ENCODE data around the gene SCO2.

SCO2 gene

GRCh38 chr22:50504369-50505211, 20.8 kb downstream of the SCO2 start:
- H3K27ac ChIP-seq (ENCODE audit: low read depth, low read length, severe bottlenecking) = no peak overlapping the region
- 95 to 96% methylated on average over 31 to 34 of the region's 44 CpGs for WGBS, 2 experiments (ENCODE audit: insufficient coverage in 2 of 2)
- H3K4me1 ChIP-seq (ENCODE audit: control insufficient read depth, insufficient read depth, low read length, poor library complexity, severe bottlenecking) = peaks cover 13% of the 10 kb centered on the region
- H3K4me3 ChIP-seq (ENCODE audit: extremely low read depth, insufficient read depth, low read length, poor library complexity, severe bottlenecking) = no peak overlapping the region
- H3K36me3 ChIP-seq (ENCODE audit: control insufficient read depth, insufficient read depth, low read length) = peaks cover 20% of the 10 kb centered on the region
- H3K9me3 ChIP-seq (ENCODE audit: control insufficient read depth, low read length) = no peaks in the 10 kb centered on the region

GRCh38 chr22:50503475-50504145, 21.8 kb downstream of the SCO2 start:
- no peaks in the 10 kb centered on the region for H3K9me3 ChIP-seq (ENCODE audit: control insufficient read depth, low read length)
- WGBS, 2 experiments (ENCODE audit: insufficient coverage in 2 of 2) = 94 to 98% methylated on average over 7 to 10 of the region's 26 CpGs
- H3K4me1 ChIP-seq (ENCODE audit: control insufficient read depth, insufficient read depth, low read length, poor library complexity, severe bottlenecking) = peaks cover 7% of the 10 kb centered on the region
- H3K36me3 ChIP-seq (ENCODE audit: control insufficient read depth, insufficient read depth, low read length) = peaks cover 20% of the 10 kb centered on the region
- no peak overlapping the region for H3K4me3 ChIP-seq (ENCODE audit: extremely low read depth, insufficient read depth, low read length, poor library complexity, severe bottlenecking)
- H3K27ac ChIP-seq (ENCODE audit: low read depth, low read length, severe bottlenecking) = no peak overlapping the region

GRCh38 chr22:50502628-50503474, 22.5 kb downstream of the SCO2 start:
- WGBS, 2 experiments (ENCODE audit: insufficient coverage in 2 of 2) = 92 to 96% methylated on average over 19 to 23 of the region's 24 CpGs
- Histone ChIP-seq H3K4me3 (ENCODE audit: extremely low read depth, insufficient read depth, low read length, poor library complexity, severe bottlenecking) (no peak overlapping the region), H3K36me3 (ENCODE audit: control insufficient read depth, insufficient read depth, low read length) (peaks cover 20% of the 10 kb centered on the region), H3K27ac (ENCODE audit: low read depth, low read length, severe bottlenecking) (no peak overlapping the region), H3K9me3 (ENCODE audit: control insufficient read depth, low read length) (no peaks in the 10 kb centered on the region), H3K4me1 (ENCODE audit: control insufficient read depth, insufficient read depth, low read length, poor library complexity, severe bottlenecking) (peaks cover 7% of the 10 kb centered on the region)

GRCh38 chr22:50502096-50502495, 23.3 kb downstream of the SCO2 start:
- Histone ChIP-seq H3K4me3 (ENCODE audit: extremely low read depth, insufficient read depth, low read length, poor library complexity, severe bottlenecking) (no peak overlapping the region), H3K36me3 (ENCODE audit: control insufficient read depth, insufficient read depth, low read length) (peaks cover 20% of the 10 kb centered on the region), H3K4me1 (ENCODE audit: control insufficient read depth, insufficient read depth, low read length, poor library complexity, severe bottlenecking) (peaks cover 7% of the 10 kb centered on the region), H3K27ac (ENCODE audit: low read depth, low read length, severe bottlenecking) (no peak overlapping the region), H3K9me3 (ENCODE audit: control insufficient read depth, low read length) (no peaks in the 10 kb centered on the region)
- 94 to 98% methylated on average over 6 of the region's 6 CpGs for WGBS, 2 experiments (ENCODE audit: insufficient coverage in 2 of 2)

GRCh38 chr22:50500452-50500851, 24.9 kb downstream of the SCO2 start:
- Histone ChIP-seq H3K36me3 (ENCODE audit: control insufficient read depth, insufficient read depth, low read length) (peaks cover 12% of the 10 kb centered on the region), H3K4me3 (ENCODE audit: extremely low read depth, insufficient read depth, low read length, poor library complexity, severe bottlenecking) (no peak overlapping the region), H3K4me1 (ENCODE audit: control insufficient read depth, insufficient read depth, low read length, poor library complexity, severe bottlenecking) (no peaks in the 10 kb centered on the region), H3K27ac (ENCODE audit: low read depth, low read length, severe bottlenecking) (no peak overlapping the region), H3K9me3 (ENCODE audit: control insufficient read depth, low read length) (no peaks in the 10 kb centered on the region)
- 91 to 98% methylated on average over 11 to 12 of the region's 12 CpGs for WGBS, 2 experiments (ENCODE audit: insufficient coverage in 2 of 2)

GRCh38 chr22:50498322-50498890, 27.0 kb downstream of the SCO2 start:
- H3K27ac ChIP-seq (ENCODE audit: low read depth, low read length, severe bottlenecking) = no peak overlapping the region
- H3K36me3 ChIP-seq (ENCODE audit: control insufficient read depth, insufficient read depth, low read length) = no peaks in the 10 kb centered on the region
- H3K9me3 ChIP-seq (ENCODE audit: control insufficient read depth, low read length) = no peaks in the 10 kb centered on the region
- H3K4me3 ChIP-seq (ENCODE audit: extremely low read depth, insufficient read depth, low read length, poor library complexity, severe bottlenecking) = peak overlapping the region; percentile 1
- no peaks in the 10 kb centered on the region for H3K4me1 ChIP-seq (ENCODE audit: control insufficient read depth, insufficient read depth, low read length, poor library complexity, severe bottlenecking)
- WGBS, 2 experiments (ENCODE audit: insufficient coverage in 2 of 2) = 30% methylated on average over 5 to 13 of the region's 13 CpGs

GRCh38 chr22:50497093-50497492, 28.3 kb downstream of the SCO2 start:
- Histone ChIP-seq H3K36me3 (ENCODE audit: control insufficient read depth, insufficient read depth, low read length) (no peaks in the 10 kb centered on the region), H3K9me3 (ENCODE audit: control insufficient read depth, low read length) (no peaks in the 10 kb centered on the region), H3K4me1 (ENCODE audit: control insufficient read depth, insufficient read depth, low read length, poor library complexity, severe bottlenecking) (no peaks in the 10 kb centered on the region), H3K27ac (ENCODE audit: low read depth, low read length, severe bottlenecking) (no peak overlapping the region), H3K4me3 (ENCODE audit: extremely low read depth, insufficient read depth, low read length, poor library complexity, severe bottlenecking) (no peak overlapping the region)
- WGBS, 2 experiments (ENCODE audit: insufficient coverage in 2 of 2) = 75 to 87% methylated on average over 3 to 4 of the region's 6 CpGs

- Histone ChIP-seq H3K4me3 (ENCODE audit: extremely low read depth, insufficient read depth, low read length, poor library complexity, severe bottlenecking) (no peak overlapping the region), H3K27ac (ENCODE audit: low read depth, low read length, severe bottlenecking) (no peak overlapping the region), H3K9me3 (ENCODE audit: control insufficient read depth, low read length) (no peaks in the 10 kb centered on the region), H3K4me1 (ENCODE audit: control insufficient read depth, insufficient read depth, low read length, poor library complexity, severe bottlenecking) (peaks cover 9% of the 10 kb centered on the region), H3K36me3 (ENCODE audit: control insufficient read depth, insufficient read depth, low read length) (no peaks in the 10 kb centered on the region)
- 88 to 89% methylated on average over 22 to 24 of the region's 27 CpGs for WGBS, 2 experiments (ENCODE audit: insufficient coverage in 2 of 2)
Measured at GRCh38 chr22:50490531-50491308, 34.7 kb downstream of the SCO2 start.

GRCh38 chr22:50489363-50490243, 35.8 kb downstream of the SCO2 start:
- Histone ChIP-seq H3K36me3 (ENCODE audit: control insufficient read depth, insufficient read depth, low read length) (no peaks in the 10 kb centered on the region), H3K4me3 (ENCODE audit: extremely low read depth, insufficient read depth, low read length, poor library complexity, severe bottlenecking) (no peak overlapping the region), H3K4me1 (ENCODE audit: control insufficient read depth, insufficient read depth, low read length, poor library complexity, severe bottlenecking) (peaks cover 9% of the 10 kb centered on the region), H3K9me3 (ENCODE audit: control insufficient read depth, low read length) (no peaks in the 10 kb centered on the region), H3K27ac (ENCODE audit: low read depth, low read length, severe bottlenecking) (no peak overlapping the region)
- WGBS, 2 experiments (ENCODE audit: insufficient coverage in 2 of 2) = 95% methylated on average over 26 to 29 of the region's 31 CpGs
